Peyer's patch (tissue), 4 donors: Measurements from ENCODE around the gene TPSD1.
"Not testable (repeated sequence)": the region's sequence is repeated elsewhere in the genome, so short reads cannot be mapped to it uniquely, and the experiment has no call there.

ENCODE experiments used
- POLR2A ChIP-seq, 2 donors: fragments of 450-650 bp; IDR thresholded peaks; one replicate each; pipeline ENCODE4 v1.5.1; 2017; ENCODE audit warnings: antibody characterized with exemption in 2 of 2, mild to moderate bottlenecking in 2 of 2, moderate library complexity in 2 of 2
- TF ChIP-seq, protein P1 (sequence below), 6 experiments: fragments of 450-650 bp in 4 of 6; fragments of 200-600 bp in 2 of 6; sonication (generic) in 1 of 6; IDR thresholded peaks; one replicate each; pipeline ENCODE4 v1.5.1; 2017 to 2019; ENCODE audit warnings: antibody characterized with exemption in 6 of 6, mild to moderate bottlenecking in 3 of 6, moderate library complexity in 1 of 6

DNA sequence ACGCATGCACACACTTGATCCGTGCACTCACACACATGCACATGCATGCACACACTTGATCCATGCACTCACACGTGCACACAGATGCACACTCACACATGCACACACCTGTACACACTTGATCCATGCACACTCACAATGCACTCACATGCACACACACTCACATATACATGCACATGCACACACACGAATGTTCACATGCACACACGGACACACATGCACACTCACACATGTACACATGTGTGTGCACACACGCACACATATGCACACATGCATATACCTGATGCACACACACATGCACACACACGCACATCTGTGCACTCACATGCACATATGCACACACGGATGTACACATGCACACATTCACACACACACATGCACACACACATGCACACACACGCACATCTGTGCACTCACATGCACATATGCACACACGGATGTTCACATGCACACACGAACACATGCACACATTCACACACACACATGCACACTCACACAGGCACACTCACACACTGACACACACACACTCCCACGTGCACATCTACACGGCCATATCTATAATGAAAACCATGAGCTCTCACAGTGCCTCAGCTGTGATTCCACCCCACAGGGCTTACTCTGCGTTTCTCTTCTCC lies 7.8 kb upstream of the TPSD1 start:
- TF ChIP-seq, protein P1, sequence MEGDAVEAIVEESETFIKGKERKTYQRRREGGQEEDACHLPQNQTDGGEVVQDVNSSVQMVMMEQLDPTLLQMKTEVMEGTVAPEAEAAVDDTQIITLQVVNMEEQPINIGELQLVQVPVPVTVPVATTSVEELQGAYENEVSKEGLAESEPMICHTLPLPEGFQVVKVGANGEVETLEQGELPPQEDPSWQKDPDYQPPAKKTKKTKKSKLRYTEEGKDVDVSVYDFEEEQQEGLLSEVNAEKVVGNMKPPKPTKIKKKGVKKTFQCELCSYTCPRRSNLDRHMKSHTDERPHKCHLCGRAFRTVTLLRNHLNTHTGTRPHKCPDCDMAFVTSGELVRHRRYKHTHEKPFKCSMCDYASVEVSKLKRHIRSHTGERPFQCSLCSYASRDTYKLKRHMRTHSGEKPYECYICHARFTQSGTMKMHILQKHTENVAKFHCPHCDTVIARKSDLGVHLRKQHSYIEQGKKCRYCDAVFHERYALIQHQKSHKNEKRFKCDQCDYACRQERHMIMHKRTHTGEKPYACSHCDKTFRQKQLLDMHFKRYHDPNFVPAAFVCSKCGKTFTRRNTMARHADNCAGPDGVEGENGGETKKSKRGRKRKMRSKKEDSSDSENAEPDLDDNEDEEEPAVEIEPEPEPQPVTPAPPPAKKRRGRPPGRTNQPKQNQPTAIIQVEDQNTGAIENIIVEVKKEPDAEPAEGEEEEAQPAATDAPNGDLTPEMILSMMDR (IDR thresholded peaks at IDR 0.05): not testable (repeated sequence)
- not testable (repeated sequence) for TF ChIP-seq POLR2A (IDR thresholded peaks at IDR 0.05)
